ENCODE results near the gene LPP. TPM values are rescaled to one million over a fixed set of nuclear protein-coding genes. Genes with fewer than 3 reads are reported as not detected.

The LPP gene, protein sequence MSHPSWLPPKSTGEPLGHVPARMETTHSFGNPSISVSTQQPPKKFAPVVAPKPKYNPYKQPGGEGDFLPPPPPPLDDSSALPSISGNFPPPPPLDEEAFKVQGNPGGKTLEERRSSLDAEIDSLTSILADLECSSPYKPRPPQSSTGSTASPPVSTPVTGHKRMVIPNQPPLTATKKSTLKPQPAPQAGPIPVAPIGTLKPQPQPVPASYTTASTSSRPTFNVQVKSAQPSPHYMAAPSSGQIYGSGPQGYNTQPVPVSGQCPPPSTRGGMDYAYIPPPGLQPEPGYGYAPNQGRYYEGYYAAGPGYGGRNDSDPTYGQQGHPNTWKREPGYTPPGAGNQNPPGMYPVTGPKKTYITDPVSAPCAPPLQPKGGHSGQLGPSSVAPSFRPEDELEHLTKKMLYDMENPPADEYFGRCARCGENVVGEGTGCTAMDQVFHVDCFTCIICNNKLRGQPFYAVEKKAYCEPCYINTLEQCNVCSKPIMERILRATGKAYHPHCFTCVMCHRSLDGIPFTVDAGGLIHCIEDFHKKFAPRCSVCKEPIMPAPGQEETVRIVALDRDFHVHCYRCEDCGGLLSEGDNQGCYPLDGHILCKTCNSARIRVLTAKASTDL
- 100 TPM for total RNA-seq

DNA sequence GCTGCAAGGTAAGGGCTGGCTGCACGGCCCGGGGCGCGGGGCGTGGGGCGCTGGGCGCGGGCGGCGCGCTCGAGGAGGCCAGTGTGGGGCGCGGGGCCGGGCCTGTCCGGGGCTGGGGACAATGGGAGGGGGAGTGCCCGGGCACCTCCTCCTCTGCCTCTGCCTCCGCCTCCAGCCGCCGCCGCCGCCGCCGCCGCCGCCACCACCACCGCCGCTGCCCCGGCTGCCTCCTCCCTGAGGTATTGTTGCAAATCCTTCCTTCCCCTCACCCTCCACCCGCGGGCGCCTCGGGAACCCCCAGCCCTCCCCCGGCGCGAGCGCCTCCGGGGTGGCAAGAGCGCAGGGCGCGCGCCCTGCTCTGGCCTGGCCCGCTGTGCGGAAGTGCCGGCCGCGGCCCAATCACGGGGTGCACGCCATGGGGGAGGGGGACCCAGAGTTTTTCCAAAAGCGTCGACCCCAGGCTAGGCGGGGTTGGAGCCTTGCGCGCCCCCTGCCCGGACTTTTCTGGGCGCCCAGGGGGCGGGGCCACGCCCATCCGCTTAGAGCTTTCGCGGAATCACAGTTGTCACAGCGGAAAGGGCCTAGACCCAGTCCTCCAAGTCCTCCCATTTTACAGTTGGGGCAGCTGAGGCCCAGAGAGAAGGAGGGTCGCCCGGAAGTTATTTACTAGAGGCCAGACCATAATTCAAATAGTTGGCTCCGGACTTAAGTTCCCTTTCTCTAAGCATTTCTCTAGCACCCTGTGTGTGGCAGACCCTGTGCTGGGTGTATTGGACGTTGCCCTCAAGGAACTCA is at the start of gene LPP:
Gene LPP (plus strand): TSS at position 144 of the 795 bp plus-strand sequence. CDS start 251,964 bp downstream, outside the sequence.

